B cell (primary cell): Measurements from ENCODE around the gene SLC20A1. TPM values are rescaled to one million over a fixed set of nuclear protein-coding genes. Genes with fewer than 3 reads are reported as not detected.

ENCODE experiments used
- ATAC-seq: fragments of 200-7000 bp; cut with Tn5 transposase; one replicate; pipeline ENCODE4 v1.10.0; 2021; ENCODE audit warnings: low read depth, mild to moderate bottlenecking, moderate number of reproducible peaks, moderate library complexity
- CTCF ChIA-PET: fragments of 350-600 bp; sonication (Branson Sonifier 250); formaldehyde crosslinking; loops from one replicate; lab custom pipeline; 2021; ENCODE audit warnings: antibody characterized with exemption, inconsistent platforms; lab: Charles Lee
- POLR2A ChIA-PET: fragments of 350-600 bp; sonication (Branson Sonifier 250); formaldehyde crosslinking; loops from one replicate; lab custom pipeline; 2021; ENCODE audit warnings: antibody characterized with exemption; lab: Charles Lee
- DNase-seq: peaks from one replicate; pipeline ENCODE4 v3.0.0; 2013
- H2AFZ ChIP-seq: 2 replicates; pipeline ENCODE4 v1.6.1; 2012; ENCODE audit warnings: mild to moderate bottlenecking, low read depth, low read length; ENCODE audit not compliant: insufficient read depth, poor library complexity, severe bottlenecking
- H3K27ac ChIP-seq, 2 donors: 1 replicate in 1 of 2; 2 replicates in 1 of 2; pipeline ENCODE4 v1.5.1; 2012 to 2013; ENCODE audit warnings: low read length in 2 of 2, mild to moderate bottlenecking in 2 of 2, moderate library complexity in 1 of 2
- H3K27me3 ChIP-seq, 4 experiments: fragments of 200-600 bp in 1 of 4; sonication (generic) in 1 of 4; replicated peaks in 1 of 4; 1 replicate in 2 of 4; 2 replicates in 2 of 4; pipeline versions ENCODE4 v1.6.1 to v1.7.0; 2013 to 2016; ENCODE audit warnings: low read length in 3 of 4, mild to moderate bottlenecking in 2 of 4, mixed read lengths in 1 of 4, moderate library complexity in 1 of 4; ENCODE audit not compliant: insufficient read depth in 4 of 4, control insufficient read depth in 3 of 4; ENCODE audit errors: control extremely low read depth in 1 of 4
- H3K36me3 ChIP-seq, 2 experiments: replicated peaks in 1 of 2; 1 replicate in 1 of 2; 2 replicates in 1 of 2; pipeline versions ENCODE4 v1.6.1 to v1.7.1; 2013; ENCODE audit warnings: low read length in 1 of 2; ENCODE audit not compliant: insufficient read depth in 2 of 2, control insufficient read depth in 1 of 2; ENCODE audit errors: control extremely low read depth in 1 of 2, extremely low read depth in 1 of 2
- H3K4me1 ChIP-seq, 2 donors: fragments of 200-600 bp in 1 of 2; sonication (generic) in 1 of 2; 1 replicate in 1 of 2; 2 replicates in 1 of 2; pipeline versions ENCODE4 v1.5.1 to v1.6.1; 2013 to 2017; ENCODE audit warnings: low read length in 2 of 2; ENCODE audit not compliant: control insufficient read depth in 2 of 2, insufficient read depth in 2 of 2
- H3K4me2 ChIP-seq: replicated peaks from 2 replicates; pipeline ENCODE3; 2012; ENCODE audit warnings: mild to moderate bottlenecking, low read depth, low read length; ENCODE audit not compliant: poor library complexity, severe bottlenecking
- H3K4me3 ChIP-seq, 5 experiments: fragments of 200-600 bp in 1 of 5; sonication (generic) in 1 of 5; 1 replicate in 3 of 5; 2 replicates in 2 of 5; pipeline versions ENCODE4 v1.5.1 to v1.7.0; 2011 to 2016; ENCODE audit warnings: low read length in 4 of 5, mild to moderate bottlenecking in 4 of 5, low read depth in 2 of 5, control low read depth in 1 of 5, moderate library complexity in 1 of 5; ENCODE audit not compliant: insufficient read depth in 1 of 5; ENCODE audit errors: control extremely low read depth in 1 of 5, extremely low read depth in 1 of 5
- H3K79me2 ChIP-seq: fragments of 200-600 bp; sonication (generic); one replicate; pipeline ENCODE4 v1.6.0; 2016; ENCODE audit warnings: low read length; ENCODE audit not compliant: control insufficient read depth, insufficient read depth
- H3K9ac ChIP-seq: fragments of 200-600 bp; sonication (generic); 2 replicates; pipeline ENCODE4 v1.6.1; 2017; ENCODE audit warnings: mild to moderate bottlenecking, low read length, moderate library complexity
- H3K9me3 ChIP-seq, 3 donors: one replicate each; pipeline versions ENCODE4 v1.6.1 to v1.7.1; 2013; ENCODE audit warnings: low read length in 2 of 3; ENCODE audit not compliant: control insufficient read depth in 2 of 3, insufficient read depth in 1 of 3; ENCODE audit errors: control extremely low read depth in 1 of 3
- H4K20me1 ChIP-seq: 2 replicates; pipeline ENCODE4 v1.6.0; 2012; ENCODE audit warnings: mild to moderate bottlenecking, low read length; ENCODE audit not compliant: insufficient read depth, control insufficient read depth, poor library complexity, severe bottlenecking
- H3K27ac Mint-ChIP-seq: one replicate; pipeline ENCODE4 v1.8.0; 2021; ENCODE audit warnings: mixed read lengths
- H3K27me3 Mint-ChIP-seq: one replicate; pipeline ENCODE4 v1.8.0; 2021; ENCODE audit warnings: mixed read lengths
- H3K4me1 Mint-ChIP-seq: one replicate; pipeline ENCODE4 v1.8.0; 2021; ENCODE audit warnings: mixed read lengths
- H3K4me3 Mint-ChIP-seq: one replicate; pipeline ENCODE4 v1.8.0; 2021; ENCODE audit warnings: mixed read lengths
- H3K9me3 Mint-ChIP-seq: one replicate; pipeline ENCODE4 v1.8.0; 2022; ENCODE audit warnings: mixed read lengths; ENCODE audit not compliant: insufficient read depth
- CTCF ChIP-seq: fragments of 200-600 bp; IDR thresholded peaks from one replicate; pipeline ENCODE4 v1.8.0; 2022; ENCODE audit warnings: antibody characterized with exemption, mild to moderate bottlenecking
- EZH2 ChIP-seq: IDR thresholded peaks from 2 replicates; pipeline ENCODE4 v1.6.1; 2012; ENCODE audit warnings: borderline replicate concordance, low read depth, mild to moderate bottlenecking, moderate library complexity, low read length; ENCODE audit not compliant: insufficient read depth, poor library complexity, severe bottlenecking
- WGBS: methylation state at CpG from one replicate; pipeline ENCODE4 v1.1.5; 2013; ENCODE audit warnings: missing lambda C conversion rate; ENCODE audit not compliant: insufficient coverage; 5-methylcytosine and 5-hydroxymethylcytosine counted together
- intact Hi-C: fragments of 100-400 bp; cut with micrococcal nuclease; formaldehyde crosslinking; loops from one replicate; pipeline ENCODE4 v1.10.0; 2022
- polyA plus RNA-seq: library from polyadenylated mRNA; depleted of rRNA; stranded (reverse); fragments of >200 nt; gene quantifications from 2 replicates; pipeline ENCODE4 v1.2.3, GENCODE V29; 2012
- total RNA-seq, 2 donors: library from RNA; stranded (reverse); fragments of 120-200 nt in 1 of 2; gene quantifications; 1 replicate in 1 of 2; 2 replicates in 1 of 2; pipeline versions ENCODE4 v1.2.3 to v1.2.4, GENCODE V29; 2013 to 2022

Gene SLC20A1
- total and polyA plus RNA-seq, 2 donors (not counting 1 experiment from before 2014, with no cell fraction given), result 16.1 to 54.9 TPM

- no peaks in the 10 kb centered on the region for H3K27me3 ChIP-seq
- H3K27ac Mint-ChIP-seq, result no peak overlapping the region
- no peak overlapping the region for H2AFZ ChIP-seq
- ATAC-seq (no peak), DNase-seq (no peak)
- H3K4me3 Mint-ChIP-seq, result no peak overlapping the region
- no peaks in the 10 kb centered on the region for H3K36me3 ChIP-seq
- ChIA-PET POLR2A (no interaction called here), CTCF (interaction anchor here (1.4 to 16.6 kb wide), 3 partner anchors 10 to 95 kb away, joined by 3 to 496 read pairs (median 4); partner anchors contain the start of gene NT5DC4)
- no peak overlapping the region for H3K27ac ChIP-seq
- H4K20me1 ChIP-seq, result no peaks in the 10 kb centered on the region
- intact Hi-C loops, result no loop called here
- no peak overlapping the region for H3K9ac ChIP-seq
- no peak for TF ChIP-seq EZH2
- TF ChIP-seq CTCF, result no peak
- H3K4me1 Mint-ChIP-seq, result peaks cover 30% of the 10 kb centered on the region
- H3K4me1 ChIP-seq, result peaks cover 20 to 28% of the 10 kb centered on the region in 2 donors
- no peaks in the 10 kb centered on the region for H3K9me3 Mint-ChIP-seq
- no peaks in the 10 kb centered on the region for H3K27me3 Mint-ChIP-seq
- 88% methylated on average over 12 of the region's 16 CpGs for WGBS
- H3K4me2 ChIP-seq, result no peak overlapping the region
- peaks cover 0 to 12% (median 4%) of the 10 kb centered on the region in 3 donors for H3K9me3 ChIP-seq
- no peak overlapping the region for H3K4me3 ChIP-seq
- H3K79me2 ChIP-seq, result no peaks in the 10 kb centered on the region
These were observed 11.4 kb upstream of the SLC20A1 start for GRCh38 chr2:112634153-112634873.

DNA sequence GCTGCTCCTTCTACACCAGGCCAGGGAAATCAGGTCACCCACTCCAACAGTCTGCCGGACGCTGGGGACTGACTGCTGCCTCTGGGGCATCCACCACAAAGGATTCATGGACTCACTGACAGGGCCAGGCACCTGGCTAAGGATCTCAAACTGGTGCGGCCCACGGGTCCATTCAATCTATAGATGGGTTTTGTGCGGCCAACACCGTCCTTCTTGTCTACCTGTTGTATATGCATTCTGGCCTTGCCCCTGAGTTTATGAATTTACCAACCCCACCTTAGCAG lies 10.9 kb upstream of the SLC20A1 start:
- Histone ChIP-seq H3K27ac (no peak overlapping the region), H3K36me3 (no peaks in the 10 kb centered on the region), H3K9ac (no peak overlapping the region), H3K4me2 (no peak overlapping the region), H4K20me1 (no peaks in the 10 kb centered on the region), H3K4me1 (peaks cover 20 to 28% of the 10 kb centered on the region in 2 donors), H2AFZ (no peak overlapping the region), H3K79me2 (no peaks in the 10 kb centered on the region), H3K9me3 (peaks cover 0 to 12% (median 4%) of the 10 kb centered on the region in 3 donors), H3K4me3 (no peak overlapping the region), H3K27me3 (no peaks in the 10 kb centered on the region)
- intact Hi-C loops, result no loop called here
- H3K9me3 Mint-ChIP-seq, result no peaks in the 10 kb centered on the region
- ChIA-PET CTCF (interaction anchor here (0.7 to 16.6 kb wide), 5 partner anchors 8 to 94 kb away, joined by 3 to 496 read pairs (median 5); partner anchors contain the start of gene NT5DC4), POLR2A (no interaction called here)
- 92% methylated on average over 6 of the region's 6 CpGs for WGBS
- ATAC-seq, result no peak
- no peak for DNase-seq
- H3K4me1 Mint-ChIP-seq, result peaks cover 30% of the 10 kb centered on the region
- no peak overlapping the region for H3K27ac Mint-ChIP-seq
- no peak overlapping the region for H3K4me3 Mint-ChIP-seq
- TF ChIP-seq EZH2, result no peak
- no peak for TF ChIP-seq CTCF
- H3K27me3 Mint-ChIP-seq, result no peaks in the 10 kb centered on the region
